Tibial nerve (tissue), 4 donors: ENCODE data around the gene ACSM3.

ENCODE experiments used
- CTCF ChIP-seq, 5 experiments: fragments of 200-600 bp in 3 of 5; fragments of 450-650 bp in 2 of 5; sonication (generic) in 3 of 5; IDR thresholded peaks; one replicate each; pipeline ENCODE4 v1.5.1; 2016 to 2019; ENCODE audit warnings: antibody characterized with exemption in 5 of 5, mild to moderate bottlenecking in 3 of 5, moderate library complexity in 2 of 5
- EP300 ChIP-seq, 2 donors: sonication (generic); formaldehyde crosslinking; IDR thresholded peaks; one replicate each; pipeline ENCODE4 v1.6.1; 2017; ENCODE audit warnings: antibody characterized with exemption in 2 of 2, mild to moderate bottlenecking in 1 of 2

- TF ChIP-seq CTCF (IDR thresholded peaks at IDR 0.05) (no peak), EP300 (IDR thresholded peaks at IDR 0.05) (no peak)
Measured at GRCh38 chr16:20768818-20769217, 5.0 kb downstream of the ACSM3 start.
